Activated T-cell treated with anti-CD3 and anti-CD28 coated beads for 4 hours (primary cell): ENCODE measurements around the gene FBXO15.
A peak's percentile ranks its signal among the peaks of the same experiment; 100 is the strongest.

Experiments
- DNase-seq: peaks from one replicate; pipeline ENCODE4 v3.0.0-alpha.2; 2020

The FBXO15 gene

DNA sequence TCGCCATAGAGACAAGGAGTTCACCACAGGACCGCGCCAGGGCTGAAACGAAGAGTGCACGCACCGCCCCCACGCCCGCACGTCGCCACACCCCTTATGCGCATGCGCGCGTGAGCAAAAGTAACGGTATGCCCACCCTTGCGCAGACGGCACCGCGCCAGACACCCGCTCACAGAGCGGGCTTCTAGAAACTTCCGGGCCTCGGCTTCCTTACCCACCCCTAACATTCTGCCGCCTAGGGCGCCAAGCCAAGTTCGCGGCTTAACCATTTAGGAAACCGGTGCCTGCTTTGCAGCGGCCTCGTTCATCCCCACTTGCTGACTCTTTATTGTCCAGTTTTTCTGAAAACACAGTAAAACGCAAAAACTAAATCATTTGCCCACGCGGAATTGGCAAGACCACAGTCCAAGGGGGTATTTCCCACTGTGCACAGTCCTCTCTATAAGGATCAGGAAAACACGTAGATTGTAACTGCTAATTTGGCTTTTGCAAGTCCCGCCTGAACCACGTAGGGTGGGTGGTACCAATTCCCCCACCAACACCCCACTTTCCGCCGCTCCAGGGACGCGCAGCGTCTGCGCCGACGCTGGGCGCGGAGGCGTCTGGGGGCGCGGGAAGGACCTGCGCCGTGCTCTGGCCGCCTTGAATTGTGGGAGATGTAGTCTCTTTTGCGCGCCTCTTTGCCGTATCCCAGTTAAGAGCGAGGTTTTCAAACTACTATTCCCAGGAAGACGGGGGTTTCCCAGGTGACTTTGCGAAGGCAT, at the start of gene FBXO15, which contains the start of gene TIMM21:
TSS of gene FBXO15 (minus strand) at position 56 of the 764 bp plus-strand sequence. CDS start at position 7, 49 bp downstream.
TSS of gene TIMM21 (plus strand) at position 745 of the 764 bp plus-strand sequence. CDS start 286 bp downstream, outside the sequence.
- DNase-seq, result peak; percentile 91

GRCh38 chr18:74196220-74197119, 48.8 kb upstream of the FBXO15 start:
- peak; percentile 29 for DNase-seq

DNA sequence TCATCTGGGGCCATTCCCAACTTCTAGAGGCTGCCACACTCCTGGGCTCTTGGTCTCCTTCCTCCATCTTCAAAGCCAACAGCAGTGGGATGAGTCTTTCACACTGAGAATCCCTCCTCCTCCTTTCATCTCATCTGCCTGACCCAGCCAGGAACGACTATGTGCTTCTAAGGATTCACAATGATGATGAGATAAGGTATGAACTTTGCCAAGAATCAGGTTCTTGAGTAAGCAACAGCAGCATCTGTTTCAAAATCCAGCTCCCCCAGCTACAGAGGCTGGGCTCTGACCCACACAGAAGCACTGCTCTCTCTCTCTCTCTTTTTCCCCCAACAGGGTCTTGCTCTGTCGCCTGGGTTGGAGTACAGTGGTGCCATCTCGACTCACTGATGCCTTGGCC, 47.1 kb upstream of the FBXO15 start:
- no peak for DNase-seq

DNA sequence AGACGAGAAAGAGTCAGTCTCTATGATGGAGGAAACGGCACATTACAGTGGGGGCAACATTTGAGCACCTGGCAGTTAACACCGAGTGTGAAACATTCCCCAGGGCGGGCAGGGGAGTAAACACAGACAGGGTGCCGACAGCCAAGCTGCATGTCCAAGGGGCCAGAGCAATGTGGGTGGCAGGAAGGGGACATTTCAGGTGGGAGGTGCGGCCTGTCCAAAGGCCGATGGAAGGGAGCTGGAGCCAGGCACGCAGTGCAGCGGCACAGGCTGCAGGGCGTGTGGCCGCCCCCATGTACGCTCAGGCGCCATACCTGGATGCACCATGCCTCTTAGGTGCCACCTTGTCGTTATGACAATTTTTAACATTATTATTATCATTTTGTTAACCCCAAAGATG, 43.9 kb upstream of the FBXO15 start:
- no peak for DNase-seq

DNA sequence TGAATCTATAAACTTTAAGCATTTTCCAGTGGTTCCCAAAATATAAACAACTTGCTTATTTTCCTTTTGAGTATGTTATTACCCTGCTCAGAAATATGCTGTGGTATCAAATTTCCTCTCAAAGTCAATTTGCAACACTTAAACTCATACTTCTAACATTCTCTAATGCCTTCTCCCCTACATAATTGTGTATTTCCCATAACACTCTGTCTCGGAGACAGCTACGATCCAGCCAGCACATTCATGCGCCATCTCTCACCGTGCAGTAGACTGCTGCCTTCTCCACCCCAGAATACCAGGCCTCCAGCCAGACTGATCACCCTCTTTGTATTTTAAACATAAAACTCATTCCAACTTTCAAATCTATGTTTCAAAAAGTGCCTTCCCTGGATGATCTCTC, 42.5 kb upstream of the FBXO15 start:
- no peak for DNase-seq

- no peak for DNase-seq
These were observed 39.0 kb upstream of the FBXO15 start for GRCh38 chr18:74186661-74187060.

- no peak for DNase-seq
These were observed 38.2 kb upstream of the FBXO15 start for GRCh38 chr18:74185860-74186259.

- DNase-seq, result no peak
These were observed 37.2 kb upstream of the FBXO15 start for GRCh38 chr18:74184875-74185274.

- no peak for DNase-seq
These were observed 35.5 kb upstream of the FBXO15 start for GRCh38 chr18:74183130-74183529.

DNA sequence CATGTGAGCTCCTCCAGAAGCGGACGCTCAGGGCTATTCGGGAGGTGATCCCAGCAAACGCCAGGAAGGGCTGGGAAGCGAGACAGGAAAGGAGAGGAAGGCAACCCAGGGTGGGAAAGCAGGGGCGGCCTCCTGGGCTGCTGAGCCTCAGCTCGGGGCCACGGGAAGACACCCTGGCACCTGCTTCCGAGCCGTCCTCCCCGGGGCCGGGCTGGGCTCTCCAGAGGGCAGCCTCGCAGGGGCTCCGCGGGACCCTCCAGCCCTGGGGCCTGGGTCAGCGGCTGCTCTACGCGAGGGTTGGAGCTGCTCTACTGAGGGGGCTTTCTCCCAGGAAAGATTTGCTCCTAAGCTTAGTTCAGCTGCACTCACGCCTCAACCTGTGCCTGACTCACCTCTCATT, 34.7 kb upstream of the FBXO15 start:
- DNase-seq, result no peak

GRCh38 chr18:74179623-74180199, 32.1 kb upstream of the FBXO15 start:
- DNase-seq, result no peak

DNA sequence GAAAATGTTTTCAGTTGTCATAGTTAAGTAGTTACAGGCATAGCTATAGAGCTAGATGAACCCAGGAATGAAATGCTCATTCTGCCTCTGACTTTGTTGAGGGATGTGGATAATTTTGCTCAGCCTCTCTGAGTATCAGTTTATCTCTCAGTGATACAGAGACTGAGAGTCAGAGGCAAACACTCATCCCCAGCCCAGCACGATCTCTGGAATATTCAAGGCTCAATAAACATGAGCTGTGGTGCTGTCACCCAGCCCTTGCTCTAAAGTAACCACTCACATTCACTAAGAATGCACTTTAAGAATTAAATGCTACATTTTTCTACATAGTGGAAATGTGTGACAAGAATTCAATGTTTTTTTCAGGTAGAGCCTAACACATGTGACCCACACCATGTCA, 31.2 kb upstream of the FBXO15 start:
- DNase-seq, result no peak

DNA sequence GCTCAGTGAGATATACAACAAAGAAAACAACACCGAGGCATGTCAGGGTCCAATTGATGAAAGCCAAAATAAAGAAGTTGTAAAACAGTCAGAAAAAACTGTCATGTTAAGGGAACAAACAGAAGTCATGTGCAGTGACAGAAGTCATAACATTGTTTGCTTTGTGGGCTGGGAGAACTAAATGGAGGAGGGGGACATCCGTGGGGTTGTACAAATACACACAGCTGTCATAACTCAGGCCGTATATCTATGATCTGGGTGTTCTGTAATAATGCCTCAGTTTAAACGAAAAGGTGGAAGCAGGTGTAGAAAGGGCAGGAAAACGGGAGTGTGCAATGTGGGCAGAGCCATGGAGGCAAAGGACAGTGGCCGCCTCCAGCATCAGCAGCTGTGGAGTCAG, 28.0 kb upstream of the FBXO15 start:
- DNase-seq, result no peak

GRCh38 chr18:74173434-74173750, 25.8 kb upstream of the FBXO15 start:
- DNase-seq, result no peak

DNA sequence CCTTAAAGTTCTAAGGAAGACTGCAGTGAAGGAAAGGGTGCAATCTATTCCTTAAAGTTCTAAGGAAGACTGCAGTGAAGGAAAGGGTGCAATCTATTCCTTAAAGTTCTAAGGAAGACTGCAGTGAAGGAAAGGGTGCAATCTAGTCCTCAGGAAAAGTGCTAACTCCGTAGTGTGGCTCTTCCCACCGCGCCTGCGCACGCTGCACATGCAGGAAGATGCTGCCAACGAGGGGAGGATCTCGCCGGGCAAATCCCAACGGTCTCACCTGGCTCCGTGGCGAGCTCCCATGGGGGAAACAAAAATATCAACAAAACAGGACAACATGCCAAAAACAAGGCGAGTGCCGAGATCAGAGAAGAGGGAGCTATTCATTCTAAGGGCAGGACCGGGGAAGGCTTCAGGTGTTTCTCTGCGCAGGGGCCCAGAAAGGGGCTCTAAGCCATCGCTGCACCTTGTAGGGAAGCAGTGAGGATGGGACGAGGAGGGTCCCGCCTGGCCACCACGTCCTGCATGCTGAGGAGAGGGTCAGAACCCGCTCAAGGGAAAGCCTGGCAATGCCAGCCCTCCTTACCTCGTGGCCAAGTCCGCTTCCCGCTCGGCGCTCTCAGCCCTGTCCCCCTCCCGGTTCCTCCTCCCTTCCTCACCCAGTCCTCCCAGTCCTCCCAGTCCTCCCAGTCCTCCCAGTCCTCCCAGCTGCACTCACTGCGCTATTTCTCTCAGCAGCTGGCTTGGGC, 25.2 kb upstream of the FBXO15 start:
- DNase-seq, result no peak

DNA sequence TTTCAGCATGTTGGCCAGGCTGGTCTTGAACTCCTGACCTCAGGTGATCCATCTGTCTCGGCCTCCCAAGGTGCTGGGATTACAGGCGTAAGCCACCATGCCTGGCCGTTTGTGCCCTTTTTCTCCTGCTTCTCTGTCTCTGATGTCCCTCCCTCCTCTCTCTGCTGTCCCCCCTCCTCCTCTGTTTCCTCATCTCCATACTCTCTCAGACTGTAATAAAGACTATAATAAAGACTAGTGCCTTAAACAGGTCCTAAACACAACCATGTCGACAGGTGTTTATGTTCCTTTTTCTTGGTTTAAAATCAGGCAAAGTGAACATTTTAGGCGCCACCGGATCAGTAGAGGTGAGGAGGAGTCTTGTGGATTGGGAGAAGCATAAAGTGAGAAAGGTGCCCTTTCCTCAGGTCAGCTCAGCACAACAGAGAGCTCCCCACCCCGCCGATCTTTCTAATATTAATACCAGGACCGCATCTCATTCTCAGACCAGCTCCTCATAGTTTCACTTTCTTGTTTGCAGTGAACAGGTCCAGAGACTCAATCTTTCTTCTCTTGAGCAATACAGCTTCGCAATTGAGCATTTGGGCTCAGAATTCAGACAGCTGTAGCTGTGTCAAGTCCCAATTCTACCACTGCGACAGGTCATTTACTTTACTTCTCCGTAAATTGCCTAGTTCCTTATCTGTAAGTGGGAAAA, 24.4 kb upstream of the FBXO15 start:
- no peak for DNase-seq

DNA sequence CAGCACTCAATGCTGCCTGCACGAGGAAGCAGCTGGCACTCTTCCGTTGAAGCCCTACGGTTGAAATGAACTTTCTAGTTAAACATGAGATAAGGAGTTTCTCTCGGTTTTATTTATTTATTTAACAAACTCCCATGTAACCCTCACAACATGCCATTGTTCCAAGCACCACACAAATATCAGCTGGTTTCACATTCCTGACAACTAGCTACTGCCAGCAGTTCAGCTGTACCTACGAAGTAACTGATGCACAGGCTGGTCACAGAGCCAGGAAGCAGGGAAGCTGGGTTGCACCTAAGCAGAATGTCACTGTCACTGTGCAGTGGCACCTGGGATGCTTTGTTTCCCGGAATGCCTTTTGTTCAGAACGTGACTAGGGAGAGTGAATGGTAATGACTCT, 18.8 kb upstream of the FBXO15 start:
- DNase-seq, result no peak

DNA sequence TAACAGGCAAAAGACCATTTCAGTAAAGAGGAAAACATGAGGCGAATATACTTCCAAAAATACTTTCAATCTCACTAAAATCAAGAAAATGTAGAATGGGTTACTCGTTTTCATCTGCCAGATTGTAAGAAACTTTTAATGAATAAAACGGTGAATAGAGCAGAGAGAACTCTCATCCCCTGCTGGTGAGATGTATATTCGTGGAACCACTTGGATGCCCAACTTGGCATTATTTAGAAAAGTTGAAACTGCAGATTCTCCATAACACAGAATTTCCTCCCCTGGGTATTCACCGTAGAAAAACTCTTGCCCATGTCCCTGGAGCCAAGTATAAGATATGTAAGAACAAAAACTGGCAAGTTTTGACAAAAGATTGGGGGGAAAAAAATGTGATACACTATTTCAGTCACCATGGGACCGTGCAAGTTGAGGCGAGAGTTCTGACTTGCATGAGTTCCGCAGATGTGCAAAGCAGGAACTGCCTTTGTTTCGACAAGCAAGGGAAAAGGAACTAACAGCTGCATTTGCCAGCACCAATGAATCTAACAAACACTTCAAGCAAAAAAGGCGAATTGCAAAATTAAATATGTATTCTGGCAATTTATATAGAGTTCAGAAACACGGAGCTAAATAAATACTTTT, 15.5 kb upstream of the FBXO15 start:
- no peak for DNase-seq

DNA sequence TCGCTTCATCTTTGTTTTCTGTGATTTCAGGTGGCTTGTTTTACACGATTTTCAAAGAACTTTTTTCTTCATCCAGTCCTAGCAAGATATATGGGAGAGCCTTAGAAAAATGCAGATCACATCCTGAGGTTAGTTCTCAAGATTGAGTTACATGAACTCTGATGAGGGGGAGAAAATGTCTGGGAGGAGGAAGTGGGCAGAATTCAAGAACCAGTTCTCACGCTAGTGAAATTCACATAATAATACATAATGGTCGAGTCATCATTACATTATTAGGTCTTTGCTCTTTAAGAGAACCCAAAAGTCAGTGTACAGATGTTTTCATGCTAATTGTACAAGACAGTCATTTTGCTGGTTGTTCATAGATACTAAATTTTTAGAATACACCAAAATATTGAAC, 7.6 kb upstream of the FBXO15 start:
- DNase-seq, result no peak

DNA sequence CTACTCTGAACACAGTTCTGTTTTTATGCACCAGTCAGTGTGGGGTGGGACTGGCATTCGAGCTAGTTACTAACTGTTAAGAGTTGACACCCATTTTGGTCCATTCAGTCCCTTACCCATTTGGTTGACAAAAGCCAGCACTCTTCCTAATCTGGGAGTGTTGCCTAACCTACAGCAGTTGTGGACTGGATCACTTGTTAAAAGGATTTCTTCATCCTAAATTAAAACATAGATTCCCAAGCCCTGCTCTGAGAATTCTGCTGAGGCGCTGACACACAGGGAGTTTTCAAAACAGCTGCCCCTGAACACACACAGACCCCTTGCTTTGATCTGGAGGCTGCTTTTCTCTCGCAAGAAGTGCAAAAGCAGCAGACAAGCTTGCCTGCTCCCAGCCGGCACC, 7.1 kb upstream of the FBXO15 start:
- no peak for DNase-seq

DNA sequence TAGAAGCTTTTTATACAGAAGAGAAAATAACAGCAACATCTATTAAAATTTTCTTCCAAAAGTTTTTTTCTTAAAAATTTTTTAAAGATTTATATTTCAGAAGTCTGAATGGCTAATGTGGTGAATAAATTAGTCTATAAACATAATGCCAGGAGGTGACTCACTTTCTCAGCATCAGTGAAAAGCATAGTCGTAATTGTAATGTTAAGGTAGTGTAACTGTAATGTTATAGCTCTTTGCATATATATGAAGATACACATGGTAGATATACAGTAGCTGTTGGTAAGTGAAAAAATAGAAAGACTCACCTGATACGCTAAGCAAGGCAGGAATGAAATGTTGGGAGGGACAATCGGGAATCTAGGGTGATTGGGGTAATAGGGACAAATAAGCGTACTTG, 6.2 kb upstream of the FBXO15 start:
- no peak for DNase-seq

DNA sequence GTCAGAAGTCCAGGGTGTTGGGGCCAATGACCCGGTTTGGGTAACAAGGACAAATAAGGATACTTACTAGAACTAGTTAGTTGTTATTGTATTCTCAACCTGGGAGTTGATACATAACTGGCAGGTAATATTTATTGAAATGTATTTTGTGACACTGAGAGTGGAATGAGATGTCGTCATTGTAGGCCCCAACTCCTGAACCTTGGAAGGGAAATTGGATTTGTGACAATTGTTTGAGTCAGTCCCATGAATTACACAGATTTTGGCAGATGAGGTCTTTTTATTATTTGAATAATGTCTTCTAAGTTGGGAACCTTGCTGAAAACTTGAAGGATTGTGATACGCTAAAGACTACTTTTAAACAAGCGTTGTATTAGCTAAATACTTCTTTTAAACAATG, 5.7 kb upstream of the FBXO15 start:
- DNase-seq, result no peak
